OCI-M1 (cell line): ENCODE results near the gene PEPD.
"Not testable (repeated sequence)": the region's sequence is repeated elsewhere in the genome, so short reads cannot be mapped to it uniquely, and the experiment has no call there.

Experiments used
- DNase-seq: peaks from one replicate; lab custom pipeline; 2025; lab: John Stamatoyannopoulos, UW

Gene PEPD

GRCh38 chr19:33497131-33497777, 24.3 kb downstream of the PEPD start:
- no peak for DNase-seq

DNA sequence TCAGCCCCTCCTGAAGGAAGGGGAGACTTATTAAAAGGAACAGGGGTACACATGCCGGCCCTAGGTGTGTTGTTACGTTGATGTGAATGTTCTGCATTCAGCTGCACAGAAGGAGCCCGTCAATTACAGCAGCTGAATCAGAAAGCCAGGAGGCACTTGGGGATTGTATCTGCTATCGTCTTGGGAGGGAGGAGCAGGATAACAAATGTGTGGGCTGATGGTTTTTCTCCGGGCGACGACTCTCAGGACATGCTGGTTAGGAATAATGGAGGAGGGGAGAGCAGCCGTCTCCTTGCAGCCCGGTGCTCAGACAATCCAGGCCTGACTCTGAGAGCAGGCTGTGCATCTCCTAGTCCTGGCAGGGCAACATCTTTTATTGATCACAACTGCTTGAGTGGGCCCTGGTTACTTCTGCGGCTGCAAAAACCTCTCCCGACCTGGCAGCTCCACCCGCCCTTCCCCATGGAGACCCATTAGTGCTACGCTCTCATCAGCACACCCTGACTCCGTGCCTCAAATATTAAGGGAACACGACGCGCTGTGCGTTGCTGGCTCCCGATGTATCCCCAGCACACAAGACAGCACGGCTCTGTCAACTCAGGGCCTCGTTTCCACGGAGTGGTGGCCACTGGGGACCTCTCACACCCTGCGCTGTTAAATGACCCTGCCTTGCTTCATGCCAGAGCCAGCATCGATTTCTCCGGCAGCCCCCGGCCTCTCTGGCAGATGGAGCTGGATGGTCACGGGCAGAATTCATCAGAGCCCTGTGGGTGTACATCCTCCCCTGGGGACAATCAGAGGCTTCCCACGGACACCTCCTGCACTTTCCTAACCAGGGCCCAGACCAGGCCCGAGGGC, 25.3 kb downstream of the PEPD start:
- DNase-seq, result no peak

DNA sequence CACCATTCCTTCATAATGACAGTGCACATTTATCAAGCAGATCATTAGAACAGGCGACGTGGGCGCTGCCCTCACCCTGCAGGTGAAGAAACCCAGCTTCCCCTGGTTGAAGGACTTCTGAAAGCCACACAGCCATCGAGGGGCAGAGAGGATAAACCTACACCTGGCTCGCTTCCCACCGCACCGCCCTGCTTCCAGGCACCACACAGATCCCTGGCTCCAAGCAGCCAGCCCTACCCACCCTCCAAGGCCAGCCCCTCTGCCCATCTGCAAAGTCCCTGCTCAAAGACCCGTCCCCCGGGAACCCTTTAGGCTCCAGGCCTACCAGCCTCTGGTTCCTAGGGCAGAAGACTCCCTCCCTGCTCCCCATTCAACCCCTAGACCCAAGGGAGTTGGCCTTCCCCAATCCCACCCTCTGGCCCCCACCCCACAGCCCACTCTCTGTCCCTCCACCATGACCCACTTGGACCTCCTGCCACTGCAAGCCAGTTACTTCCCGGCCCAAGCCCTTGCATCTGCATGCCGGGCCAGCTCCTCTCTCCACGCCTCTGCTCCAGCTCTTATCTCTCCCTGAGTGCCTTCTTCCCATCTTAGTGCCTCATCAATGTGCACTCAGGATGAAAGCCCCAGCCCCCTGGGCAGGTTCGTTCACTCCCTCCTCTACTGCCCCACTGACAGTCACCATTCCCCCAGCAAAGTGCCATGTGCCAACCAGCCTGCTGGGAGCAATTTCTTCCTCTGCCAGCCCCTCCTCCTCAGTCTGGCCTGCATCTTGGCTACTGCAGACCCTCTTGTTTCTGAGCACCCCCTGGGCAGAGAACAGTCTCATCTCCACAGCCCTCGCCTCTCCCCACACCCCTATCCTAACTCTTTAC, 28.0 kb downstream of the PEPD start:
- DNase-seq, result no peak

- no peak for DNase-seq
Measured at GRCh38 chr19:33492951-33493350, 28.6 kb downstream of the PEPD start.

DNA sequence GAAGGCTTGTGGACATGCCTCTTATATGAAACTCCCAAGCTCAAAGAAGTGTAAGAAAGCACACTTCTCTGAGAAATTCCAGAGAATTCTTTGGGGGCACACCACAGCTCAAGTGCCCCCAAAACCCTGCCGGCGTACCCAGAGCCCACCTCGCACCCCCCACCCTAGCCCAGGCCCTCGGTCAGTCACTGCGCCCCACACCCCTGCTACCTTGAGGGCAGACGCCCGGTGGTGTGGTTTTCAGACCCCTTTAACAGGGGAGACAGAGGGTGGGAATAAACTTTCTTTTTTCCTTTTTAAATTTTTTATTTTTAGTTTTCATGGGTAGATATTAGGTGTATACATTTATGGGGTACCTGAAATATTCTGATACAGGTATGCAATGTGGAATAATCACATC, 29.5 kb downstream of the PEPD start:
- no peak for DNase-seq

- not testable (repeated sequence) for DNase-seq
Measured at GRCh38 chr19:33490596-33490995, 31.0 kb downstream of the PEPD start.

- no peak for DNase-seq
Measured at GRCh38 chr19:33490041-33490451, 31.5 kb downstream of the PEPD start.

DNA sequence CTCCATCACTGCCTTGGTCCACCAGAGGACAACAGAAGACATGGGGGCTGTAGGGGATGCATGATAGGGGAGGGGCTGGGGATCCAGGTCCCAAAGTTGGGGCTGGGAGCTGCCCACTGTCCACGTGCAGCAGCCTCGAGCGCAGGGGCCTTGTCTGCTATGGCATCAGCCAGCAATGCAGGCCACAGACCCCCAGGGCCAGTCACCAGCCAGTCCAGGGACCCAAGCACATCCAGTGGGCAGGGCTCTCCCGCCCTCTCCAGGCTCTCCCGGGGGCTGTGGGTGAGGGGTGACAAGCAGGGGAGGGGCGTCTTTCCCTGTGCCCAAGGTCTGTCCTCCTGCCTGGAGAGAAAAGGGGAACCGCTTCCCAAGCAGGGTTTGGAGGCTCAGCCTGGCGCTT, 32.8 kb downstream of the PEPD start:
- DNase-seq, result no peak

- DNase-seq, result no peak
Measured at GRCh38 chr19:33487901-33488800, 33.4 kb downstream of the PEPD start.

DNA sequence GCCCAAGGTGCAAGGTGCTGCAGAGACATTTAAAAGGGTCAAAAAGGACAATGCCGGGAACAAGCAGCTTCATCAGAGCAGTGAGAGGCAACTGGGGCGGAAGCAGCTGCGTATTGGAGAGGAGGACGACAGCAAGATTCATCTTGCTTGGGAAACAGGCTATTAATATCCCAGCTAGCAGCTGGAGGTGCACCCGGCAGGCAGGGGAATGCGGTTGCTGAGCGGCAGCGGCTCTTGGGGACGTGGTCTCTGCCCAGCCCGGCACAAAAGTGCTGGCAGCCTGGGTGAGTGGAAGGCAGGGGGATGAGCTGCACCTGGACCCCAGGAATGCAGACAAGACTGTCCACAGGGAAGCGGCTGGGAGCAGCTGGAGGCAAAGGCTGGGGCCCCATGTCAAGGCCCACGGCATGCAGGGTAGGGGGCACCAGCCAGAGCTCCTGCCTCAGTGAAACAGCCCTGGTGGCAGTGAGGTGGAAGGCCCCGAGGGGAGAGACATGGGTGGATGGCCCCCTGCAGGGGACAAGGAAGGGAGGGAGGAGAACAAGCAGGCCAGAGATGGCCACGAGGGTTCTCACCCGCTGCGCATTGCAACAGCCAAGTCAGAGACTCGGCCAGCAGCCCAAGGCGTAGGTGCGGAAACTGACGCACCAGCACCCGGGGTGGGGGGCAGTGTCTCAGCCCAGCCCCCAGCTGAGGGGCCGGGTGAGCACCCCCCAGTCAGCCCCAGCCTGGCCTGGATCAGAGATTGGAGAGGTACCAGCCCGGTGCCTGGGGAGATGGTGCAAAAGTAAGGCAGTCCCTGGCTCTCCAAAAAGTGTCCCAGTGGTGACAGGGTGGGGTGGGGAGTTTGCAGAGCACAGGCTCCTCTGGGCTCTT, 34.4 kb downstream of the PEPD start:
- DNase-seq, result no peak

DNA sequence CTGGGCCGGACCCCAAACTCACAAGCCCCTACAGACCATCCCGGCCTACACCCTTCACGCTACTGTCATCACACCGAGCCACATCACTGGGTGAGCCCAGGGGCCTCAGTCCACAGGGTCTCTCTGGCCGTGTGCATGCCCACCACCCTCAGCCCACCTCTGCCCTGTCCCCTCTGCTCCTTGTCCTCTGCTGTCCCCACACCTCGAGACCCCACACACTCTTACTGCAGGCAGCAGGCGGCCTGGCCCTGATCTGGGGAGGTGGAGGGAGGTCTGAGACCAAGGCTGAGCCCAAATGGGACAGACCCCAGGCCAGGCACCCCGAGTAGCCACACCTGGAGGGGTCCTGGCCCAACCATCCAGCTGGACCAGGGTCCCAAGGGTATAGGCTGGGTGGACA, 35.2 kb downstream of the PEPD start:
- DNase-seq, result no peak

- DNase-seq, result no peak
Measured at GRCh38 chr19:33484226-33484774, 37.3 kb downstream of the PEPD start.

DNA sequence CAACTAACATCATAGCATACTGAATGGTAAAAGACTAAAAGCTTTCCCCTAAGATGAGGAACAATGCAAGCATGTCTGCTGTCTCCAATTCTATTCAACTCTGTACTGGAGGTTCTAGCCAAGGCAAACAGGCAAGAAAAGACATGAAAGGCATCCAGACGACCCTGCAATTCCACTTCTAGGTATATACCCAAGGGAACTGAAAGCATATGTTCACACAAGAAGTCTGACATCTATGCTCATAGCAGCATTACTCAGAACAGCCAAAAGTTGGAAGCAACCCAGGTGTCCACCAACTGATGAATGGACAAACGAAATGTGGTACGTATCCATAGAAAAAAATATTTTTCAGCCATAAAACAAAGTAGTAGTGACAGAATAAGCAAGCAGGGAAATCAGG, 39.1 kb downstream of the PEPD start:
- no peak for DNase-seq

GRCh38 chr19:33481863-33482262, 39.7 kb downstream of the PEPD start:
- no peak for DNase-seq

GRCh38 chr19:33479570-33479969, 42.0 kb downstream of the PEPD start:
- DNase-seq, result not testable (repeated sequence)

DNA sequence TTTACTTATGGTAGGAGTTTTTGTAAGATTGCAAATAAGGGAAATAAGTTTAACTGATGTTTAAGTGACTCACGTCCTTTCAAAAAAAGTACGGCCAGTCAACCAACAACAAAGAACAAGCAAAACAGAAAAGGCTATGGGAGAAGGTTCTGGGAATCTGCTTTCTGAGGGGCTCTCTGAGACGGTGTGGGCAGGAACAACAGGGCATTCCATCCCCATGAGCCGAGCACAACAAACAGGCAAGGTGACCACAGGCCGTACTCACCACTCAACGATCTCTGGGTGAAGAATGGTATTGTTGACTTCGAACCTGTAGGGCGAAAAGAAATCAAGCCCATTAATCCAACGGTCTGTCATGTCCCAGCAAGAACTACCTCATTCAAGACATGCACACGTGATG, 43.8 kb downstream of the PEPD start:
- DNase-seq, result no peak

GRCh38 chr19:33476151-33476707, 45.4 kb downstream of the PEPD start:
- no peak for DNase-seq

- no peak for DNase-seq
Measured at GRCh38 chr19:33473653-33474305, 47.8 kb downstream of the PEPD start.
